Mammary epithelial cell (primary cell): ENCODE results near the gene ABCA3.

Experiments
- CTCF ChIP-seq, 2 donors: IDR thresholded peaks in 1 of 2; conservative IDR thresholded peaks in 1 of 2; 2 replicates each; pipeline ENCODE4 v1.5.1; 2011 to 2012; ENCODE audit warnings: inconsistent platforms in 2 of 2, low read length in 2 of 2, mild to moderate bottlenecking in 2 of 2, control low read depth in 1 of 2, low read depth in 1 of 2; ENCODE audit not compliant: insufficient read depth in 1 of 2; ENCODE audit errors: extremely low read depth in 1 of 2
- EZH2 ChIP-seq: IDR thresholded peaks from 2 replicates; pipeline ENCODE4 v1.6.1; 2012; ENCODE audit warnings: low read length, inconsistent platforms, borderline replicate concordance

- no peak for TF ChIP-seq CTCF (conservative IDR thresholded peaks at IDR 0.05 in 1 of 2, IDR thresholded peaks at IDR 0.05 in 1 of 2; ENCODE audit: extremely low read depth in 1 of 2, insufficient read depth in 1 of 2, low read depth in 1 of 2, low read length in 2 of 2)
- TF ChIP-seq EZH2: no peak
Observed at GRCh38 chr16:2253293-2253692, 87.2 kb downstream of the ABCA3 start.
